CD4-positive, alpha-beta T cell treated with Interleukin-6 for 4 hours (primary cell): ENCODE measurements around the gene DDX42.

Experiments used
- DNase-seq: peaks from one replicate; pipeline ENCODE4 v3.0.0-alpha.2; 2020; ENCODE audit warnings: mixed read lengths

The DDX42 gene

GRCh38 chr17:63823659-63824331, 49.8 kb downstream of the DDX42 start:
- DNase-seq: no peak

DNA sequence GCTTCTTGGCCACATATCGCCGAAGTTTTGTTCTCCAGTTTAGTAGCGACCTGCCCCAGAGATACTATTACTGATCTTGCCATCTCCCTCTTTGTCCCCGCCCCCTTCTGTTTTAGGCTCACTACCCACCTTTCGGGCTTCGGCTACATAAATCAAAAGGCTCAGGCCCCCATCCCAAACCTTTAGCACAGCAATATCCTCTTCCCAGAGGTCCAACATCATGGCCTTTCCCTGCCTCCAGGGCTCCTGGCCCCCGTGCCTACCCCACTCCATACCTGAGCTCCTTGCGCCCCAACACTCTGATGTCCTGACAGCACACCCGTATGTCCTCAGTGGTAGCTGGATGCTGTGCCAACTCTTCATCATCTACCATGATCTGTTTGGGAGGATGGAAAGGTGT, 50.4 kb downstream of the DDX42 start:
- DNase-seq: no peak

DNA sequence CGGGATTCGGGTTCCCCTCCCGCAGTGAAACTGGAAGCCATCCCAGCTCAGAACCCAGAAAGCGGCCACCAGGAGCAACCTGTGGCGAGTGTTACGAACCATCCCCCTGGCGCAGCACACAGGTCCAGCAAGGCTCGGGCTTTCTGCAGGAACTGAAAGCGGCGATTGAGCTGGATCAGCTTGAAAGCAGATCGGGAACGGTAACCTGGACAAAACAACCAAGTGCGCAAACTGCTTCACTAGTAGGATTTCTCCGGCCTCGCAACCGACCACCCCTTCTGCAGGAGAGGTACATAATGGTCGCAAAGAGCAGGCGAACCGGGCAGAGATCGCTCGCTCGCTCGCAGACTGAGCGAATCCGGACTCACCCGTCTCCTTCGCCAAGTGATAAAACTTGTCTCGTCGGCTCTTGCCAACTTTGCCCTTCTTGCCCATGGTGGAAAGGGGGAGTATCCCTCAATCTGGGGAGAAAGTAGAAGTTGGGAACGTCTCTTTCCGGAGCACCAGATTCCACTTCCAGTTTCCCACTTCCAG, 52.6 kb downstream of the DDX42 start:
- no peak for DNase-seq

GRCh38 chr17:63827002-63827800, 53.2 kb downstream of the DDX42 start, which contains the start of the genes FTSJ3 and PSMC5:
TSS of gene FTSJ3 (minus strand) at chr17:63827663. CDS start at chr17:63826902, 761 bp downstream.
TSS of gene PSMC5 (plus strand) at chr17:63827431. CDS start at chr17:63827491, 60 bp downstream.
- peak; percentile 97 for DNase-seq

- no peak for DNase-seq
Measured at GRCh38 chr17:63827801-63828221, 53.8 kb downstream of the DDX42 start.

DNA sequence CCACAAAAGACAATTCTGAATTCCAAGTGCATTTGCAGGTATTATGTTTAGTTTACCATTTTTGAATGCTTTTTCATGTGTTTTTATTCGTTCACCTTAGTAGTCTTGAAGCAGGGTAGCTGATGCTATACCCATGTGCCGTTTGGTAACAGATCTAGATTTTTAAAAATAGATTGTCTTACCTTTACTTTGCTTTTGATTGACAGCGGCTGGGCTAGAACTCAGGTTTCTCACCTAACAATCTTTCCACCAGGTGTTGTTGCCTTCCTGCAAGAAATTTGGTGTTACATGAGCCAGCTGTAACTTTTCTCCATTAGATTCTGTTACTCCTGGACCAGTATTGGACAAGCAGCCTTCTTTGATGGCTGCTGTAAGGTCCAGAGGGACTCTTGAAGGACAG, 55.0 kb downstream of the DDX42 start:
- DNase-seq: no peak

GRCh38 chr17:63830278-63830677, 56.3 kb downstream of the DDX42 start:
- no peak for DNase-seq

GRCh38 chr17:63830904-63831491, 57.0 kb downstream of the DDX42 start:
- DNase-seq: no peak

GRCh38 chr17:63831505-63831904, 57.5 kb downstream of the DDX42 start:
- DNase-seq: no peak

- no peak for DNase-seq
Measured at GRCh38 chr17:63832014-63832413, 58.0 kb downstream of the DDX42 start.

- no peak for DNase-seq
Measured at GRCh38 chr17:63832455-63832854, 58.5 kb downstream of the DDX42 start.

DNA sequence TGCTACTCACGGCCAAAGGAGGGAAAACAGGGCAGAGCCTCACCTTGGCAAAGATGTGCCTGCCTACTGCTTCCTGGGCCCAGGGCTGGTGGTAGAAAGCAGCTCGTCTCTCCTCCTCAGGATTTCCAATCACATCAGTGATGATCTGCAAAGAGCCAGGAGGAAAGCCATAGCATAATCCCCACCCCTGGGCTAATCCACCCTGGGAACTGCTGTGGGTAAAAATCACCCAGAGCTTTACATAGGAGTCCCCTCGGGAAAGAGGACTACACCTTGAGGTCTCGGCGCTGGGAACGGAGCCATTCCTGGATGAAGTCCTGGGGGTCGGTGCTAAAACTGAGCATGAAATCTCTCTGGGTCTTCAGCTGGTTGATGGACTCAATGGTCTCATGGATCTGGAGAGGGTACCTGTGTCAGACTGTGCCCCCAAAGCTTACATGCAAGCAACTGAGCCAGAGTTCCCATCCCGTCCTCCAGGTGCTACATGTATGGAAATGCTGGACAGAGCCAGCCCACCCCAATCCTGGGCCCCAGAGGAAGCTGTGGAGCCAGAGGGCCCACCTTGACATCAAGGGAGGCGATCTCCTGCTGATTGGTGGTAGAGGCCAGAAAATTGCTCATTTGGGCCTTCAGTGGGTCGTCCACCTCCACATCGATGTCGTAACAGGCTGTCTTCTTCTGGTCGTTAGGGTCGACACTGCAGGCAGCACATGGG, 59.2 kb downstream of the DDX42 start:
- DNase-seq: no peak

DNA sequence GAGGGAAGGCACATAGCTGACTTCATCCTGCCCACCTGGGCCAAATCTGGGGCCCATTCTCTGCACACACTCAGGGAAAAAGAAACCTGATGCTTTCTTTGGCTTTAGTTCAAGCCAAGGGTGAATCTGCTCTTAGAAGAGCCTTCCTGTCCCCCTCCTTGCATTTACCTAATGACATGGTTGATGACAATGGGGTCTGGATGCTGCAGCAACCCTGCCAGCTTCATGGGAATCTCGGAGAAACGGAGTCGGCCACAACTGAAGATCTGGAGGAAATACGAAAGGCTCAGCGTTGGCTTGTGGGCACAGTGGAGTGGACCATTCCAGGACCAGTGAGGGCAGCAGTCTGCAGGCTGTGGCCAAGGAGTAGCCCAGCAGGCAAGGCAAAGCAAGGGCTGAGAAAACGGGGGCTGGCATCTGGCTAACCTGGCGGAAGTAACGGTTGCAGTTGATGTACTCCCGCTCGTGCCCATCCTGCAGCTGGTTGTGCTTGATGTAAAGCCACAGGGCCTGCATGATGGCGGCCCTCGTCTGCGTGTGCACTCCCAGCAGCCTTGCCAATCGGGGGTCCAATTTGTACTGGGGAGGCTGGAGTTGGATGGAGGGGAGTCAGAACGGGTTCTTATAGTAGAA, 59.9 kb downstream of the DDX42 start:
- no peak for DNase-seq

GRCh38 chr17:63834431-63835166, 60.6 kb downstream of the DDX42 start:
- DNase-seq: peak; percentile 73

GRCh38 chr17:63835167-63835720, 61.3 kb downstream of the DDX42 start:
- no peak for DNase-seq

DNA sequence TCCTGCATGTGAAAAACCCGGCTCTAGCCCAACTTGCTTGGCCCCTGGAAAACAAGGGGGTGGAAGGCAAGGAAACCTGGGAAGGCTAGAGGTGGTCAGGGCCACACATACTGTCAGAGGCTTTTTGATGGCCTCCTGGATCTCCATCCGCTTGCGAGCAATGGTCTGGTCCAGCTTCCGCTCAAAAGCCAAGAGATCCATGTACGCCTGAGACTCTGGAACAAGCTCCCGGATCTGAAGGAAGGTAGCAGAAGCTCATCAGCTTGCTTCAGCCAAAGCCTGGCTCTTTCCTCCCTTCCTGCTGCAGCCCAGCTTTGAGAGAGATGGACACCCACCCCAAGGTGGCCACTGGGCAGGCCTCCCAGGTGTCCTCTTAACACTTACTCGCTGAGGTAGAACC, 62.8 kb downstream of the DDX42 start:
- no peak for DNase-seq

GRCh38 chr17:63837480-63837879, 63.5 kb downstream of the DDX42 start:
- DNase-seq: no peak

- DNase-seq: no peak
Measured at GRCh38 chr17:63837962-63838600, 64.1 kb downstream of the DDX42 start.

DNA sequence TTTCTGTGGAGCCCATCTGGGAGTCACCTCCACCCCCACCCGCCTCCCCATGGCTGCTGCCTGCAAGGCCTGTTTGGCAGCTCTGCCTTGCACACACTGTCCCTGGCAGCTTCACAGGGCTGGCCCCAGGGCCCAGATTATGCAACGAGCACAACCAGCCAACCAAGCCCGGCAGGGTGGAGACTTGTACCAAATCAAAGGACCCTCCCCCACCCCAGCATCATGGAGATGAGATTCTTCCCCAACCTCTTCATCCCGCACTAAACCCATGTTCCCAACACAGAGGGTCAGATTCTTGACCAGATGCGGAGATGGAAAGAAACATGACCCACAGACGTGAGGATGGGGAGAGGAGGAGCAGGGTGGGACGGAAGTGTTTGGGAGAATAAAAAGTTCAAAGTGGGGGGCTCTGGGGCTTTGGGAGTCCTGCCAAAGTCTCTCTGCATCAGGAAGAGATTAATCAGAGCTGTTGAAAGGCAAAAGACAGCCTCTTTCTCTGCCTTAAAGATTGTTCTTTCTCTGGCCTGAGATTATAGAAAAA, 64.7 kb downstream of the DDX42 start:
- DNase-seq: no peak

DNA sequence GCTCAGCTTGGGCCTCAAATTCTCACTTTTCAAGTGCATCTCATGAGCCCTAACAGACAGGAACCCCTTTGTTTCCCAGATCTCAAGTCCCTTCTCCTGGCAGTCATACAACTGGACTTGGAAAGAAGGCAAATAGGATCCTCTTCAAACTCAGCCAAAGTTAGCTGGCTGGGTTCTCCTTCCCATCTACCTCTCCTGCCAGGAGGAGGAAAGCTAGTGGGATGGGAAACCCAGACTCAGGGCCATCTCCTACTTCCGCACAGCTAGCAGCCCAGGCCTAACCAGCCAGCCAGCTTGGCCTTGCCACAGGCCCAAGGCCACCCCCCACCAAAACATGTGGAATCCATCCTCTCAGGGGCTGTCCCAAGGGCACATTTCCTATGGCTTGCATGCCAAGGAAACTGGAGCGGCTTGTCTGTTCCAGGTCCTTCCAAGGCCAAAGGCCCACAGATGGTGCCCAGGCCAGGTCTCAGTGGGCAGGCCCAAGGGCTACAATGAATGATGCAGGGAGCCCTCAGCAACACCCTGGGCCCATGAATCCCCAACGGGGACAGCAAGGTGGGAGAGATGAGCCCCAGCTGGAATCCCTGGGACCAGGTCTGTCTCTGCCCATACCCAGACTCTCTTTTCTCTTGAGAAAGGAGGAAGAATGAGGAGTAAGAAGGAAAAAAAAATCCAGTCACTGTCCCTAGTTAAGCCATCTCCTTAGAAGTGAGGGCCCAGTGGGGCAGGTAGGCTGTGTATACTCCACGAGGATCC, 66.8 kb downstream of the DDX42 start:
- no peak for DNase-seq
